Memory B cell (primary cell): ENCODE measurements around the gene UCHL5.
A peak's percentile ranks its signal among the peaks of the same experiment; 100 is the strongest.
"Not testable (repeated sequence)": the region's sequence is repeated elsewhere in the genome, so short reads cannot be mapped to it uniquely, and the experiment has no call there.

Experiments
- ATAC-seq: fragments of 150-1000 bp; cut with Tn5 transposase; 2 replicates; pipeline ENCODE4 v1.10.0; 2021; ENCODE audit warnings: low read depth, mild to moderate bottlenecking, moderate library complexity
- DNase-seq, 2 donors: peaks; one replicate each; pipeline ENCODE4 v3.0.0; 2022; ENCODE audit warnings: low spot score in 2 of 2
- H3K27ac Mint-ChIP-seq: one replicate; pipeline ENCODE4 v1.8.0; 2022; ENCODE audit warnings: mild to moderate bottlenecking, moderate library complexity, mixed read lengths
- H3K27me3 Mint-ChIP-seq: one replicate; pipeline ENCODE4 v1.8.0; 2022; ENCODE audit warnings: mixed read lengths
- H3K36me3 Mint-ChIP-seq: one replicate; pipeline ENCODE4 v1.8.0; 2022; ENCODE audit warnings: mild to moderate bottlenecking, mixed read lengths
- H3K4me1 Mint-ChIP-seq: one replicate; pipeline ENCODE4 v1.8.0; 2022; ENCODE audit warnings: mixed read lengths
- H3K4me3 Mint-ChIP-seq: one replicate; pipeline ENCODE4 v1.8.0; 2022; ENCODE audit warnings: mild to moderate bottlenecking, moderate library complexity, mixed read lengths
- H3K9me3 Mint-ChIP-seq: one replicate; pipeline ENCODE4 v1.8.0; 2022; ENCODE audit warnings: mixed read lengths

Gene UCHL5

DNA sequence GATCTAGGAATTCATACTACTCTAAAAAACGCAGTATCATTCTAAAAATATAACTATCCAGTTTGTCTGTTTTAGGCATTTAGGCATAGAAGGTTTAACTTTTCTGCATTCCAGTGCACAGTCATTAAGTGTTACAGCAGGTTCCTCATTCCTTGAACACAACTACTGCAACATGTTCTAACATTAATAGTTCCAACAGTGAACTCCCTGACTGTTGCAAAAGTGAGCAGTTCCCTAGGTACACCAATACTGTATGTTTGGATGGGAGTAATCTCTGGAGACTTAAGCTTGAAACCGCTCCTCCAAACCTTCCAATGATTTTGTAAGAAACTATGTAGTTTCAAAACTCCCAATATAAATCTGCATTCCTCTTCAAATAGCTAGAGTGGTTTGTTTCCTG is 46.2 kb downstream of the UCHL5 start:
- Mint-ChIP-seq H3K27me3 (no peaks in the 10 kb centered on the region), H3K4me1 (no peaks in the 10 kb centered on the region), H3K4me3 (no peak overlapping the region), H3K36me3 (peaks cover 2% of the 10 kb centered on the region), H3K9me3 (no peaks in the 10 kb centered on the region), H3K27ac (no peak overlapping the region)
- ATAC-seq (no peak), DNase-seq (no peak)

DNA sequence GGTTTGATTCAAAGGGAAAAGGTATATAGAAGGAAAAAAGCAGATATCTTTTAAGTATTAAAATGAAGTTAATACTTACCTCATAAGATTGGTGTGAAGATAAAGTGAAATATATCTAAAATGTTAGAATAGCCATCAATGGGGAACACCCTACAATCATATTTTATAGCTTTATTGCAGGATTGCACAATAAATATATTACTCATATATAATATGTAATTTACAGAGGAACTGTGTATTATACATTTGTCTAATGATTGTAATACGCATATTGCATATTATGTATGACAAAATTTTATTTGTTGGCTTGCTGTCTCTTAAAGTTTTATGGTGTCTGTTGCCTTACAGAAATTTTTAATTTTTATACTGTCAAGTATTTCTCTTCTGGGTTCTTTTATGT is 47.8 kb downstream of the UCHL5 start:
- no peak for DNase-seq
- no peak for ATAC-seq
- peaks cover 1% of the 10 kb centered on the region for H3K9me3 Mint-ChIP-seq
- H3K27ac Mint-ChIP-seq: no peak overlapping the region
- H3K4me1 Mint-ChIP-seq: no peaks in the 10 kb centered on the region
- no peak overlapping the region for H3K4me3 Mint-ChIP-seq
- no peaks in the 10 kb centered on the region for H3K27me3 Mint-ChIP-seq
- peaks cover 3% of the 10 kb centered on the region for H3K36me3 Mint-ChIP-seq

DNA sequence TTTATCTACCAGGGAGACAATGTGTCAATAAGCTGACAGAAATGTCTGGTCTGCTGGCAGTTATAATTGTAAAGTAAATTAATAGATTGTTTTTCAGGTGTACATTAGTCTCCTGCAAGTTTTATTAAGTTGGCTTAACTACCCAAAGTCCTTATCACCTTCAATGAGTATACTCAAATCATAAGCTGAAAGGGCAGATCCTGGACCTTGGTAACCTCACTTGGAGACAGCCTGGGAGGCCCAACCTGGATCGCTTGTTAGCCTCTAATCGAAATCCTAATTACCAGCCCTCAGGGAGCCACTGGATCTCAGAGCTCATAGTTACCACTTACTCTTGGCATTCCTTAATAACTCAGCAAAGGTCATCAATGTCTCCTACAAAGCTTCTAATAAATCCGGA is 49.7 kb downstream of the UCHL5 start:
- no peaks in the 10 kb centered on the region for H3K4me1 Mint-ChIP-seq
- H3K9me3 Mint-ChIP-seq: peaks cover 4% of the 10 kb centered on the region
- no peak overlapping the region for H3K27ac Mint-ChIP-seq
- H3K36me3 Mint-ChIP-seq: peaks cover 14% of the 10 kb centered on the region
- H3K27me3 Mint-ChIP-seq: no peaks in the 10 kb centered on the region
- DNase-seq (no peak), ATAC-seq (no peak)
- H3K4me3 Mint-ChIP-seq: no peak overlapping the region

DNA sequence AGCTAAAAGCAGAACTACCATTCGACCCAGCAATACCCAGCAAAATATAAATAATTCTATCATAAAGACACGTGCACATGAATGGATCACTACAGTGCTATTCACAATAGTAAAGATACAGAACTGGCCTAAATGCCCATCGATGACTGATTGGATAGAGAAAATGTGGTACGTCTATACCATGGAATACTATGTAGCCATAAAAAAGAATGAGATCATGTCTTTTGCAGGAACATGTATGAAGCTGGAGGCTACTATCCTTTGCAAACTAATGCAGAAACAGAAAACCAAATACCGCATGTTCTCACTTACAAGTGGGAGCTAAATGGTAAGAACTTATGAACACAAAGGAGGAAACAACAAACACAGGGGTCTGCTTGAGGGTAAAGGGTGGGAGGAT is 53.4 kb downstream of the UCHL5 start:
- peaks cover 8% of the 10 kb centered on the region for H3K9me3 Mint-ChIP-seq
- ATAC-seq (no peak), DNase-seq (no peak)
- no peak overlapping the region for H3K4me3 Mint-ChIP-seq
- H3K36me3 Mint-ChIP-seq: peaks cover 28% of the 10 kb centered on the region
- peaks cover 6% of the 10 kb centered on the region for H3K4me1 Mint-ChIP-seq
- H3K27ac Mint-ChIP-seq: no peak overlapping the region
- no peaks in the 10 kb centered on the region for H3K27me3 Mint-ChIP-seq

DNA sequence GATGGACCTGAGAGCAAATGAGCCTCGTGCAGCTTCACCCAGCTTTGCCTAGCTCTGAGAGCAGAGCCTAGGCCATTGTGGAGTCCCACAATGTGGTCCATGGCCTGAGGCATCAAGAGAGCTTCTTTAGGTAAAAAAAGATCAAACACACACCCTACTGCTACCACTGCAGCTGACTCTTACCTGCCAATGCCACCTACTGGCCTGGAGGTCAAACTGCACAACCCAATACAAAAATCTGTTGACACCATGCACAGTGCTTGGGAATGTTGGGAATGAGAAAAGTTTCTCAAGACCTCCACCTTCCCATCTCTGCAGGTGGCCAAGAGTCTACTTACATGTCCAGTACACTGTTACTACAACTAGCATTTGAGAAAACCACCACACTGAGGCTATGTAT is 60.6 kb downstream of the UCHL5 start:
- Mint-ChIP-seq H3K4me3 (no peak overlapping the region), H3K36me3 (peaks cover 41% of the 10 kb centered on the region), H3K27me3 (no peaks in the 10 kb centered on the region), H3K9me3 (peaks cover 4% of the 10 kb centered on the region), H3K27ac (no peak overlapping the region), H3K4me1 (peaks cover 6% of the 10 kb centered on the region)
- DNase-seq (no peak), ATAC-seq (no peak)

DNA sequence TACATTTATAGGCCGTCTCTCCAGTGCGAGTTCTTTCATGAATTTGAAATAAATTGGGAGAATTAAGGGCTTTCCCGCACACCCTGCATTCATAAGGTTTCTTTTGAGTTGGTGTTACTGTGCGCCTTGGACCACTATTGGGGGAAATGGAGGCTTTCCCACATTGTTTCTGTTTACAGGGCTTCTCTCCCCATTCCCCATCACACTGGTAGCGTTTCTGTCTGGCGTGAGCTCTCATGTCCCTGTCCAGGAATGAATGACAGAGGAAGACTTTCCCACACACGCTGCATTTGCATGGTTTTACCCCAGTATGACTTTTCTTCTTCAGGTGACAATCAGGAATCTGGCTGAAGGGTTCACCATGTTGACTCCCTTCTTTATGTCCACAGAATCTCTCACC is 65.0 kb downstream of the UCHL5 start:
- no peak for DNase-seq
- Mint-ChIP-seq H3K4me3 (no peak overlapping the region), H3K27ac (no peak overlapping the region)

DNA sequence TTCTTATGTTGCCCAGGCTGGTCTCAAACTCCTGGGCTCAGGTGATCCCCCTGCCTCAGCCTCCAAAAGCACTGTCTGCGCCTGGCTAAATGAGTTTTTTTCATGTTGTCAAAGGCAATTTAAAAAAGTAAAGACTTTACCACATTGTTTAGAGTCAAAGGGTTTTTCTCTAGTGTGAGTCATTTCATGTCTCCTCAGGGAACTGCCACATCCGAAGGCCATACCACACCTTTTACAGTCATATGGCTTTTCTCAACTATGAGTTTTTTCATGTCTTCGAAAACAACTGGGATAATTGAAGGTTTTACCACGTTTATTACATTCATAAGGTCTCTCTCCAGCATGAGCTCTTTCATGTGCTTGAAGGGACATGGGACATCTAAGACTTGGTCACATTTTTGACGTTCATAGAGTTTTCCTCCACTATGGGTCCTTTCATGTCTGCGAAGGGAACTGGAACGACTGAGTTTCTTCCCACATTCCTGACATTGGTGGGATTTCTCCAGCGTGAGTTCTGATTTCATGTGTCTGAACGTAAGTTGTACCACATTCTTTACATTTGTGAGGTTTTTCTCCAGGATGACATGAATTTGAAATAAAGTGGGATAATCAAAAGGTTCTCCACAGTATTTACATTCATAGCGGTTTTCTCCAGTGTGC is 65.6 kb downstream of the UCHL5 start:
- H3K4me3 Mint-ChIP-seq: no peak overlapping the region
- no peak overlapping the region for H3K27ac Mint-ChIP-seq
- ATAC-seq: no peak
- H3K36me3 Mint-ChIP-seq: peaks cover 18% of the 10 kb centered on the region
- H3K27me3 Mint-ChIP-seq: no peaks in the 10 kb centered on the region
- H3K9me3 Mint-ChIP-seq: no peaks in the 10 kb centered on the region
- H3K4me1 Mint-ChIP-seq: no peaks in the 10 kb centered on the region
- DNase-seq: no peak

More for the DNA sequence above, 65.0 kb downstream of the UCHL5 start:
- ATAC-seq: no peak
- Mint-ChIP-seq H3K27me3 (no peaks in the 10 kb centered on the region), H3K9me3 (no peaks in the 10 kb centered on the region), H3K36me3 (peaks cover 23% of the 10 kb centered on the region), H3K4me1 (no peaks in the 10 kb centered on the region)

DNA sequence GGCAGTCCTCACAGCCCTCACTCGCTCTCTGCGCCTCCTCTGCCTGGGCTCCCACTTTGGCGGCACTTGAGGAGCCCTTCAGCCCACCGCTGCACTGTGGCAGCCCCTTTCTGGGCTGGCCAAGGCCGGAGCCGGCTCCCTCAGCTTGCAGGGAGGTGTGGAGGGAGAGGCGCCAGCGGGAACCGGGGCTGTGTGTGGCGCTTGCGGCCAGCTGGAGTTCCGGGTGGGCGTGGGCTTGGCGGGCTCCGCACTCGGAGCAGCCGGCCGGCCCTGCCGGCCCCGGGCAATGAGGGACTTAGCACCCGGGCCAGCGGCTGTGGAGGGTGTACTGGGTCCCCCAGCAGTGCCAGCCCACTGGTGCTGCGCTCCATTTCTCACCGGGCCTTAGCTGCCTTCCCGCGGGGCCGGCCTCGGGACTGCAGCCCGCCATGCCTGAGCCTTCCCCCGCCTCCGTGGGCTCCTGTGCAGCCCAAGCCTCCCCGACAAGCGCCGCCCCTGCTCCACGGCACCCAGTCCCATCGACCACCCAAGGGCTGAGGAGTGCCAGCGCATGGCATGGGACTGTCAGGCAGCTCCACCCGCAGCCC is 72.3 kb downstream of the UCHL5 start:
- not testable (repeated sequence) for H3K27ac Mint-ChIP-seq, H3K4me3 Mint-ChIP-seq, DNase-seq, H3K4me1 Mint-ChIP-seq, H3K27me3 Mint-ChIP-seq, H3K36me3 Mint-ChIP-seq, H3K9me3 Mint-ChIP-seq, ATAC-seq

DNA sequence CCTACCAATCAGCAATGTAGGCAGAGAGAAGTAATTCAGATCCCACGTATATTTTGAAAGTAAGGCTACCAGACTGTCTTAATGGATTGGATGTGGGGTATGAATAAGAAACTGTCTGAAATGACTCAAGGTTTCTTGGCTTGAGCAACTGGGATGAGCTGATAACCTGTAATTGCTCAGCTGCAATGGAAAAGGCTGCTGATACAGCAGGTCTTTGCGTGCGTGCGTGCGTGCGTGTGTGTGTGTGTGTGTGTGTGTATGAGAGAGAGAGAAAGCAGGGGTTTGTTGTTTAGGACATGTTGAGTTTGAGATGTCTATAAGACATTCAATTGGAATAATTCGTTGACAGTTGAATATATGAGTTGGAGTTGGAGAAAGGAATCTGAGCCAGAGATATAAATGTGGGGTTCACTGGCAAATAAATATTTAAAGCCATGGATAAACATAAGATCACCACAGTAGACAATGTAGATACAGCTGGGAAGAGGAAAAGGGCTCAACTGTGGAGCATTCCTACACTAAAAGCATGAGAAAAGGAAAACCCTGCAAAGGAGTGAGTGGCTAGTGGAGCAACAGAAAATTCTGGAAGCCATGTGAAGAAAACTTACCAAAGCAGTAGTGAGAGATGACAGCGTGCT is 72.9 kb downstream of the UCHL5 start:
- no peaks in the 10 kb centered on the region for H3K27me3 Mint-ChIP-seq
- H3K4me1 Mint-ChIP-seq: peaks cover 3% of the 10 kb centered on the region
- no peak for ATAC-seq
- no peaks in the 10 kb centered on the region for H3K9me3 Mint-ChIP-seq
- no peak overlapping the region for H3K4me3 Mint-ChIP-seq
- no peak for DNase-seq
- peak overlapping the region; percentile 10 for H3K27ac Mint-ChIP-seq
- H3K36me3 Mint-ChIP-seq: peaks cover 9% of the 10 kb centered on the region

DNA sequence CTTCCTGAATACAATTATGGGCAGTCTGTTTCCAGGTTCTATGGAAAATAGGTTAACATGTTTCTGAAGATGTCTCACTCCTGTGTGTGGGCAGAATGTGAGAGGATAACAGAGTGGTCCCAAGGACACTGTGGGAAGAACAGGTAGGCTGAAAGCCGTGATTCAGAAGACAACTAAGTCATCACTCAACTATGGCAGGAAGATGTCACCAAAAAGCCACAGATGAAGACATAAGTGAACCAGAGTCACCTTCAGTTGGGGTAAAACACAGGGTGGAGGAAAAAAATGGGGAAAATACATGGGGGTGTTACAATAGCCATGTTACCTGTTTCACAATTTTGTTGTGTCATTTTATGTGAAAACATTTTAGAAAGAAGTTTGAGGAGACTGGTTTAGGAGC is 75.1 kb downstream of the UCHL5 start:
- Mint-ChIP-seq H3K36me3 (peaks cover 15% of the 10 kb centered on the region), H3K27ac (no peak overlapping the region), H3K9me3 (no peaks in the 10 kb centered on the region), H3K27me3 (no peaks in the 10 kb centered on the region), H3K4me3 (no peak overlapping the region), H3K4me1 (peaks cover 3% of the 10 kb centered on the region)
- ATAC-seq (no peak), DNase-seq (no peak)

DNA sequence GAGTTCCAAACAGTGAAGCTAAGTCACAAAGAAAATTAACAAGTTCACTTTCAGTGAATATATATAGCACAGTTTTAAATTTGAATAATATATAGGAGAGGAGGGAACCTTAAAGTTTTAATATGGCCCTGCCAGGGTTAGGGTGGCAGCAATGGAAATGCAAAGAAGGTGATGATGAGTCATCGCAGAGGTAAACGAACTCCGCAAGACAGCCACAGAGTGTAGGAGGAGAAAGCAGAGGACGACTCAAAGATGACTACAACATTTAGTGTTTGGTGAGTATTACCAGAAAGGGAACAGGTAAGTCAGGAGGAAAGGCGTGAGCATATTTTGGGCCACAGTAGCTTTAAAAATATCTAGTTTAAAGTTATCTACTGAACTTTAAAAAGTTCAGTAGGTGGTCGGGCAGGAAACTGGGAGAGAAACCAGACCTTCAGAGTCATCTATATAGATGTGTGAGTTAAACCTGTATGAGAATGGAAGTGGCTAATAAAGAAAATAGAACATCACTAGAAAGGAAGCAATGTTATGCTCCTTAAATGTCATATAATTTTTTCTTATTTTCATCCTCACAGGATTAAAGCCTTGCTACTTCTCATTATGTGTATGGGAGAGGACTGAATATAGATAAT is 75.7 kb downstream of the UCHL5 start:
- H3K9me3 Mint-ChIP-seq: peaks cover 1% of the 10 kb centered on the region
- no peak for ATAC-seq

DNA sequence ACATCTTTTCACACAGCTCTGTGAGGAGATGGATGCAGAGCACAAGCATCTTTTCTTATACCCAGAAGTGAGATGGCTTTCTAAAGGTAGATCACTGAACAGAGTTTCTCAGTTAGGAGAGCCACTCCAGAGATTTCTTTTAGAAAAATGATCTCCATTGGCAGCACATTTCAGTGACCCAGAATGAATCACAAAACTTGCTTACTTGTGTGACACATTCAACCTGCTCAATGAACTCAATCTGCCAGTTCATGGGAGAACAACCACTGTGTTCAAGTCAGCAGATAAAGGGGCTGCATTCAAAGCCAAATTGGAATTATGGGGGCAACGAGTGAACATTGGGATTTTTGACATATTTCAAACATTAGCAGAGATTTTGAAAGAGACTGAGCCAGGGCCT is 78.3 kb downstream of the UCHL5 start:
- DNase-seq (no peak), ATAC-seq (no peak)
- Mint-ChIP-seq H3K4me1 (peaks cover 2% of the 10 kb centered on the region), H3K27me3 (no peaks in the 10 kb centered on the region), H3K27ac (no peak overlapping the region), H3K9me3 (peaks cover 1% of the 10 kb centered on the region), H3K4me3 (no peak overlapping the region), H3K36me3 (peaks cover 11% of the 10 kb centered on the region)

More for the DNA sequence above, 75.7 kb downstream of the UCHL5 start:
- no peak for DNase-seq
- no peaks in the 10 kb centered on the region for H3K27me3 Mint-ChIP-seq
- peaks cover 17% of the 10 kb centered on the region for H3K36me3 Mint-ChIP-seq
- no peak overlapping the region for H3K4me3 Mint-ChIP-seq
- no peak overlapping the region for H3K27ac Mint-ChIP-seq
- peaks cover 3% of the 10 kb centered on the region for H3K4me1 Mint-ChIP-seq

DNA sequence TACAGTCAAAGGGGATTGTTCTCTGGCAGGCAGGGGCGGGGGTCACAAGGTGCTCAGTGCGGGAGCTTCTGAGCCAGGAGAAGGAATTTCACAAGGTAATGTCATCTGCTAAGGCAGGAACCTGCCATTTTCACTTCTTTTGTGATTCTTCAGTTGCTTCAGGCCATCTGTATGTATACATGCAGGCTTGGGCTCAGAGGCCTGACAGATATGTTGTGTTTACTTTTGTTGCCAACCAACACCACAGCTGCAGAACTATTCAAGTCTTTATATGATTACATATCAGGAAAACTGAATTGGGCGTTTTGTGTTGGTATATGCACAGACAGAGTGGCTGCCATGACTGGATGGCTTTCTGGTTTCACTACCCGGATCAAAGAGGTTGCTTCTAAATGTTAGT is 78.8 kb downstream of the UCHL5 start:
- H3K9me3 Mint-ChIP-seq, H3K27ac Mint-ChIP-seq, H3K27me3 Mint-ChIP-seq, DNase-seq, H3K4me3 Mint-ChIP-seq, H3K36me3 Mint-ChIP-seq, H3K4me1 Mint-ChIP-seq, ATAC-seq: not testable (repeated sequence)

DNA sequence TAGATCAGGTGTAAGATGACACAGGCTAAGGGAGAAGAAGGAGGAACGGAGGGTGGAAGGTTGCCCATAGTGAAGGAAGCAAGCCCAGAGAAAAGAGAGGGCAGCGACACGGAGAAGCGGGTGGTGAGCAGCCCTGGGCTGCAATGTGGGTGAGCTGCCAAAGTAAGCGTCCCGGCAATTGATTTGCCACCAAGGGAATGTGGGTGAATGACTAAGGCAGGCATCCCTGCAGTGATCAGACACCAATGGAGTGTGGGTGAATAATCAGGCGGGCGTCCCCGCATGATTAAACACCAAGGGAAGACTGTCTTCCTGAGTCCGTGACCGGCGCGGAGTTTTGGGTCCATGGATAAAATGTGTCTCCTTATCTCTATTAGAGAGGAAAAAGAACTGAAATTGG is 79.6 kb downstream of the UCHL5 start:
- Mint-ChIP-seq H3K9me3 (peaks cover 1% of the 10 kb centered on the region), H3K27me3 (no peaks in the 10 kb centered on the region), H3K27ac (no peak overlapping the region), H3K4me1 (peaks cover 2% of the 10 kb centered on the region), H3K4me3 (no peak overlapping the region), H3K36me3 (peaks cover 8% of the 10 kb centered on the region)
- ATAC-seq (no peak), DNase-seq (no peak)
